Measurements from ENCODE around the gene PHRF1.

The PHRF1 gene

GRCh38 chr11:539971-540481 lies 36.2 kb upstream of the PHRF1 start:
- no peak for DNase-seq

- DNase-seq, result no peak
Observed at GRCh38 chr11:540583-541432, 35.5 kb upstream of the PHRF1 start.

GRCh38 chr11:541433-541885 lies 34.8 kb upstream of the PHRF1 start:
- no peak for DNase-seq

- no peak for DNase-seq
Observed at GRCh38 chr11:544817-545166, 31.5 kb upstream of the PHRF1 start.

- DNase-seq, result no peak
Observed at GRCh38 chr11:545171-545570, 31.1 kb upstream of the PHRF1 start.

GRCh38 chr11:548700-549603 lies 27.3 kb upstream of the PHRF1 start:
- no peak for DNase-seq

- no peak for DNase-seq
Observed at GRCh38 chr11:550021-550745, 26.1 kb upstream of the PHRF1 start.

GRCh38 chr11:550746-551085 lies 25.6 kb upstream of the PHRF1 start:
- DNase-seq, result no peak

- DNase-seq, result no peak
Observed at GRCh38 chr11:551131-551530, 25.1 kb upstream of the PHRF1 start.

- DNase-seq, result no peak
Observed at GRCh38 chr11:551596-551995, 24.7 kb upstream of the PHRF1 start.

- no peak for DNase-seq
Observed at GRCh38 chr11:553083-553987, 22.9 kb upstream of the PHRF1 start.

- no peak for DNase-seq
Observed at GRCh38 chr11:553988-554340, 22.3 kb upstream of the PHRF1 start.

GRCh38 chr11:554428-555226 lies 21.6 kb upstream of the PHRF1 start:
- peak; percentile 70 for DNase-seq

- no peak for DNase-seq
Observed at GRCh38 chr11:555227-555779, 21.0 kb upstream of the PHRF1 start.

- no peak for DNase-seq
Observed at GRCh38 chr11:555780-556661, 20.2 kb upstream of the PHRF1 start.

- DNase-seq, result no peak
Observed at GRCh38 chr11:556662-557256, 19.5 kb upstream of the PHRF1 start.

- DNase-seq, result no peak
Observed at GRCh38 chr11:557328-558132, 18.7 kb upstream of the PHRF1 start.

GRCh38 chr11:558503-558902 lies 17.8 kb upstream of the PHRF1 start:
- no peak for DNase-seq
